DMS53 (cell line): ENCODE data around the gene CYP26C1.
A peak's percentile ranks its signal among the peaks of the same experiment; 100 is the strongest.

Experiments used
- DNase-seq: peaks from one replicate; lab custom pipeline; 2025; lab: John Stamatoyannopoulos, UW

Gene CYP26C1

GRCh38 chr10:93064874-93065660 is 4.5 kb downstream of the CYP26C1 start:
- DNase-seq = no peak

DNA sequence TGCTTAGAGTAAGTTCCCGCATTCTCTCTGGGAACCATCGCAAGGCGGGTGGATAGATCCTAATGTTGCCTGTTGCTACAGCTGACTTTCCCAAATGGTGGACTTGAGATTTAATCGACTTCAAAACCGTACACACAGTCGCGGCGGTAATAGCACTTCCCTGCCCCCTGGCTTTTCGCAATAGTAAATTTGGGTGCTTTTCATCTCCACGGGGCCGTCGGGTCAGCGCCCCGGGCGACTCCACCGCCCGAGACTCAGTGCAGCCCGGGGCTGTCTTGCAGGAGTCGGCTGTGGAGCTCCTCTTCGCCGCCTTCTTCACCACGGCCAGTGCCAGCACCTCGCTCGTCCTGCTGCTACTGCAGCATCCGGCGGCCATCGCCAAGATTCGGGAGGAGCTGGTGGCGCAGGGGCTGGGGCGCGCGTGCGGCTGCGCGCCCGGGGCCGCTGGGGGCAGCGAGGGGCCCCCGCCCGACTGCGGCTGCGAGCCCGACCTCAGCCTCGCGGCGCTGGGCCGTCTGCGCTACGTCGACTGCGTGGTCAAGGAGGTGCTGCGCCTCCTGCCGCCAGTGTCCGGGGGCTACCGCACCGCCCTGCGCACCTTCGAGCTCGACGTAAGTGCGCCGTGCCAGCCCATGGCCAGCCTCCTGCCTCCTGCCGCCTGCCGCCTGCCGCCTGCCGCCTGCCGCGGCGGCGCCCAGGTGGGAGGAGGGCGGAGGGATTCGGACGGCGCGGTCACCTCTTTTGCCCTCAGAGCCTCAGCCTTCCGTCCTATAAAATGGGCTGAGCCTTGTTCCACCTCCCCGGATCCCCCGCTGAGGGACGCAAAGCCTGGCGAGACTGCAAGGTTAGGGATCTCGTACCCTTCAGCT is 5.3 kb downstream of the CYP26C1 start:
- peak; percentile 67 for DNase-seq

- no peak for DNase-seq
Measured at GRCh38 chr10:93066544-93066913, 5.9 kb downstream of the CYP26C1 start.

DNA sequence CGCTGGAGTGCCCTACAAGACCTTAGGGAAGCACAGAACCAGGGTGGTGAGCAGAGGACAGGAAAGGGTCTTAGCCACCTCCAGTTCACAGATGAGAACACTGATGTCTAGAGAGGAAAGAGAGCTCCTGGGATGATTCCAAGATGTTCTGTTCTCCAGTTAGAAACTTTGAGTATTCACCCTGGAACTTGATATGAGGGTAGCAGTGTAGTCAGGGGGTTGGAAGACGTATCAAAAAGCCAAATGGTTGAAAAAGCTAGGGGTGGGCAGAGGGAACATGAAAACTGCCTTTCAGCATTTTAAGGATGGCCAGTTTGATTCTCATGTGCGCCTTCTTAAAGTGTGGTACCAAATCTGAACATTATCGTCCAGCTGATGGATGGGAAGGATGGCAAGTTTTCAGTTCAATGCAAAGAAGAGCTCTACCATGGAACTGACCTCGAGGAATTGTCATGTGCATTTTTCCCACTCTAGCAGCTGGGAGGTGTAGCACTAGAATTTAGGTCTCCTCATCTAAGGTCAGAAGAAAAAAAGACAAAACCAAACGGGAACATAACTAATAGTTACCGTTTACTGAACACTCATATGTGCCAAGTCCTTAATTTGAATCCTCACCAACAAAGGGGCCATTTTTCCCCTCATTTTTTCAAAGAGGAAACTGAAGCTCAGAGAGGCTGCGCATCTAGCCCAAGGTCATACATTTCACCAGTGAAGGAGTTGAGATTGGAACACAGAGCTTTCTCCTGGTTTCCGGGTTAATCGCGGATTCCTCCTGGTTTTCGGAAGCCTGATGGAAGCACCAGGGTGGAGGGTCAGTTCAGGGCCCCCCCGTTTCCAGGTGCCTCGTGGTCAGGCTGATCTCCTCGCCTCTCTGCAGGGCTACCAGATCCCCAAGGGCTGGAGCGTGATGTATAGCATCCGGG is 7.1 kb downstream of the CYP26C1 start:
- no peak for DNase-seq

DNA sequence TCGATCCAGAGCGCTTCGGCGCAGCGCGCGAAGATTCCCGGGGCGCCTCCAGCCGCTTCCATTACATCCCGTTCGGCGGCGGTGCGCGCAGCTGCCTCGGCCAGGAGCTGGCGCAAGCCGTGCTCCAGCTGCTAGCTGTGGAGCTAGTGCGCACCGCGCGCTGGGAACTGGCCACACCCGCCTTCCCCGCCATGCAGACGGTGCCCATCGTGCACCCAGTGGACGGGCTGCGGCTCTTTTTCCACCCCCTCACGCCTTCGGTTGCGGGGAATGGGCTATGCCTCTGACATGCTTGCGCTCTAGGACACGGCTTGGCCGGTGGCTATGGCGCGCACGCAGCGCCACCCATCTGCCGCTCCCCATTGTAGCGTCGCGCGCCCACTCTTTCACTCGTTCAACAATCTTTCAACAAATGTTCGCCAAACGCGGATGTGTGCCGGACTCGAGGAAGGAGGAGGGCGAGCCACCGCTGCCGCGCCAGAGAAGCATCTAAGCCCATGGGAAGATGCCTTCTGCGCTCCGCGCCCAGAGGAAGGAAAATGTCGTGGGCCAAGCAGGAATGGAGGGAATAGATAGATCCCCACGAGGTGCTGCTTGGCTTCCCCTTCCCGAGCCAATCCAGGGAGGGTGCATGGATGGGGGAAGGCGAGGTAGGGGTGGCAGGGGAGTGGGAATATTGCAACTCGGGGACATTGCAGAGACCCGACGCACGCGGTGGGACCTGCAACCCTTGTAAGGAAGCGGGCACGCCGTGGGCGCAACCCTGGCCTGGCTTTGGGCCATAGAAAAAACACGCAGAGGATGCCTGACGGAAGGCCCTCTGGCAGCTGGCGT is 8.0 kb downstream of the CYP26C1 start:
- DNase-seq = peak; percentile 45

- no peak for DNase-seq
Measured at GRCh38 chr10:93069245-93069561, 8.6 kb downstream of the CYP26C1 start.

GRCh38 chr10:93070378-93071176 is 10.0 kb downstream of the CYP26C1 start:
- DNase-seq = no peak

DNA sequence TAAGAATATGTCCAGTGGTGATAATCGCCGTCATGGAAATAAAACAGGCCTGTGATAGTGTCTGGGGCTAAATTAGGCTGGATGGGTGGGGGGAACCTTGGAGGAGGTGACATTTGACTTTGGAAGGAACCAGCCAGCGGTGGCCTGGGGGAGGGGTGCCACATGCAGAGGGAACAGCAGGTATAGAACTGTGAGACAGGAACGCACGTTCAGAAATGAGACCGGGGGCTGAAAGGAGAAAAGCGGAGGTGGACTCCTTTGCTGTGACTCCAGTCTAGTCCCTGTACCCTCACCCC is 10.5 kb downstream of the CYP26C1 start:
- DNase-seq = no peak

DNA sequence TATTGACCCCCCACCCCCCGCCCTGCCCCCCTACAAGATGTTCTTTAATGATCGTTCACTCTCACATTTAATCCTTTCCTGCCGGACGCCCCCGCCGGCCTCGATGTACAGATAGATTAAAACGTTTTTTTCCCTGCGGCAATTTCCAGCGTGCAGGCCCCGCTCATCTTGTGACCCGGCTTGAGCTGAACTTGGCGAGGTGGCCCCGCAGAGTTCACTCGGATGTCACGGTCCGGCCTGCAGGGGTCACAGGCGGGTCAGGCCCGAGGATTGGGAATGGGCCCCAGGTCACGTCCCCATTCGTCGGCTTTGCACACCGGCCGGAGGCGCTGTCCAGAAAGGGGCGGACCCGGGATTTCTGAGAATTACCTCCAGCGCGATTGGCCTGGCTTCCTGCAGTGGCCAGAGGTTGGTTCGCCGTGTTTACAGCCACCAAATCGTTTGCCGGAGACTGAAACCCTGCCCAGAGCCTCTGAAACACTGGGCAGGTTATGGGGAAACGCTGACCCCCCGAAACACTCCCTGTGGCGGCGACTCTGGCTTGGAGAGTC is 11.2 kb downstream of the CYP26C1 start:
- peak; percentile 86 for DNase-seq

DNA sequence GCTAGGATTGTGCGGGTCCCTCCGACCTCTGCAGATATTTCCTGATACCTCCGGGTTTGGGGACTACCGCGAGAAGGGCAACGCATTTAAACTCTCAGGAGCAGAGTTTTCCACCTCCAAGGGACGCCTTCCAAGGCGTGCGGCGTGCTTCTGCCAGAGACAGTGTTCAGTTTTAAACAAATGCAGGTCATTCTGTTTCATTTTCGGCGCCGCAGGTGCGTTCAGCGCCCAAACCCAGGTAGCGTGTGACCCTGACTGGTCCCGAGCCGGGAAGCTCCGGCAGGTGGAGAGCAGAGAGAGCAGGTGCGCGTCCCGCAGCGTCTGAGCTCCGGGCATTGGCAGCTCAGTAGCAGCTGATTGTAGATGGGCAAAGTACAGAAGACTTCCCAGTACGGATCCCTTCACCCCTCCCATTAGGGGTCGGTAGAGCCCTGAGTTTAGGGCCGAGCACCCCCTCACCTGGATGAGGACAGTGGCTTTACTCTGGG is 11.7 kb downstream of the CYP26C1 start:
- peak; percentile 84 for DNase-seq

DNA sequence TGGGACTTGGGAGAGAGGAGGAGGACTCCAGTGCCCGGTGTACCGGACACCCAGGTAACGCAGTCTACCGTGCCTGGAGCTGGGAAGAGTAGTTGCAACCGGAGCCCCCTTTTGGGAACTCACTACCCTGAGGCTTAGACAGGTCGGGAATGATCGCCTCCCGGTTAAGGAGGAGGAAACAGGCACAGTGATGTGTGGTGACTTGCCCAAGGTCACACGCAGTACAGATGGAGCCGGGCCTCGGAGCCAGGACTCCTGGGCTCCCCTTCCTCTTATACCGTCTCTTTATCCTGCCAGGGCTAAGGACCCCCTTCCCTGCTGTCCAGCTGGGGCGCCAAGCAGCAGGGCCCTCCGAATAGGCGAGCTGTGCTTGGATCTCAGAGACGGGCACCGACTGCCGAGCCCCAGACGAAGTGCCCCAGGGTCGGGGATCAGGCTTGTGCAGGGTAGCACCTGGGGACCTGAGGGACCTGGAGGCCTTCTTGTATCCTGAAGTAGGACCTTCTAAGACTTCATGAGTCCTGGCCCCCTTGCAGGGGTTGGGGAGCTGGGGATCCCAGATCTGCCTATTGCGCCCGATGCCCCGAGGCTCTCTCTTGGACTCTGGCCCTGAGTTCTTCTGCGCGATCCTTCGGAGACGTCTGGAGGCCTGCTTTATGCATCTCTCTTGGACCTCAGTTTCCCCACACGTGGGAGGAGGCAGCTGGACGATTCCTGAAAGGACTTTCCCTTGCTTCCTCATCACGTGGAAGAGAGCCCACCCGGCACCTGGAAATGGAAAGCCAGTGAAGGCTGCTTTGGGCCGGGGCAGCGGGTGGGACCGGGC is 12.3 kb downstream of the CYP26C1 start:
- DNase-seq = peak; percentile 72

GRCh38 chr10:93073539-93074146 is 13.0 kb downstream of the CYP26C1 start, which contains the start of gene CYP26A1:
Gene CYP26A1, plus strand, starts transcription at chr10:93073893. Its CDS starts 42 bp downstream, at chr10:93073935.
- DNase-seq = peak; percentile 67

DNA sequence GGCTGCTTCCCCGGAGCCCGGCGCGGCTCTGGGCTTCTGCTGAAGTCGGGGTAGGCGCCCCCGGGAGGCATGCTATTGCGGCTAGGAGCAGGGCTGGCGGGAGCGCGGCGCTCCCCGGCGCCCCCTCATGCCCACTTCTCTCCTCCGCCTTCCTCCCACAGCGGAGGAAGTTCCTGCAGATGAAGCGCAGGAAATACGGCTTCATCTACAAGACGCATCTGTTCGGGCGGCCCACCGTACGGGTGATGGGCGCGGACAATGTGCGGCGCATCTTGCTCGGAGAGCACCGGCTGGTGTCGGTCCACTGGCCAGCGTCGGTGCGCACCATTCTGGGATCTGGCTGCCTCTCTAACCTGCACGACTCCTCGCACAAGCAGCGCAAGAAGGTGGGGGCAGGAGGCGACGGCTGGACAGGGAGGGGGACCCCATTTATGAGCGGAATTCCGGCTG is 13.6 kb downstream of the CYP26C1 start:
- DNase-seq = peak; percentile 59

- peak; percentile 28 for DNase-seq
Measured at GRCh38 chr10:93074597-93075368, 14.2 kb downstream of the CYP26C1 start.

DNA sequence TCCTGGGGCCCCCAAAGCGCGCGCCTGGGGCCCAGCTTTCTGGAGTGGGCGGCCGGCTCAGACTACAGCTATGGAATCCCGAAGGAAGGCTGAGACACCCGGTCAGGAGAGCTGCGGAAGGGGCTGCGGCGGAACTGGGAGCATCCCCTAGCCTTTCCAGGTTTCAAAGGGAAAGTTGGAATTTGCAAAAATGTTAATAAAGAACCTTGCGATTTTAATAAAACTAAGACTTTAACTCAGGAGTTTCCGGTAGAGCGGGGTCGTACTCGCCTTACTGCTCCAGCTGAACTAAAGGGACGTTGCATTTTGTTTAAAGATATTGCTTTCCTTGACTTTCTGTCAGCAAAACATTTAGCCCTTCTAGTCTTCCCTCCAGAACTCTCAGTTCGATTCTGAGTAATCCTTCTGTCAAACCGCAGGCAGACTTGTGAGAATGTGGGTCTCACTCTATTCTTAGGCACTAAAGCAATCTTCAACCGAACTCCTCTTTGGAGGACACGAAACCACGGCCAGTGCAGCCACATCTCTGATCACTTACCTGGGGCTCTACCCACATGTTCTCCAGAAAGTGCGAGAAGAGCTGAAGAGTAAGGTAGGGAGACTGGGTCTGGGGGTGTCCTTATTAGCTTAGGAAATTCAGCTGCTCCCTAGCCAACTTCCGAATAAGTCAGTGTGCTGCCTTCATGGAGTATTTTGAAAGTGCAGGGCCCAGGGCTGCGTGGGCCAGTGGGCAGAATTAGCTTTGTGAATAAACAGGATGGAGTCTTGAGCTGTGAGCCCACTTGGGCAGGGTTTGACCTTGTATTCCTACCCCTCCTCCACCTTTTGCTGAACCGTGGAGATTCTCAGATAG is 15.0 kb downstream of the CYP26C1 start:
- no peak for DNase-seq

GRCh38 chr10:93076871-93077270 is 16.3 kb downstream of the CYP26C1 start:
- DNase-seq = no peak

GRCh38 chr10:93077860-93078337 is 17.3 kb downstream of the CYP26C1 start:
- DNase-seq = no peak
